ENCODE measurements around the gene ABAT.

Gene ABAT

DNA sequence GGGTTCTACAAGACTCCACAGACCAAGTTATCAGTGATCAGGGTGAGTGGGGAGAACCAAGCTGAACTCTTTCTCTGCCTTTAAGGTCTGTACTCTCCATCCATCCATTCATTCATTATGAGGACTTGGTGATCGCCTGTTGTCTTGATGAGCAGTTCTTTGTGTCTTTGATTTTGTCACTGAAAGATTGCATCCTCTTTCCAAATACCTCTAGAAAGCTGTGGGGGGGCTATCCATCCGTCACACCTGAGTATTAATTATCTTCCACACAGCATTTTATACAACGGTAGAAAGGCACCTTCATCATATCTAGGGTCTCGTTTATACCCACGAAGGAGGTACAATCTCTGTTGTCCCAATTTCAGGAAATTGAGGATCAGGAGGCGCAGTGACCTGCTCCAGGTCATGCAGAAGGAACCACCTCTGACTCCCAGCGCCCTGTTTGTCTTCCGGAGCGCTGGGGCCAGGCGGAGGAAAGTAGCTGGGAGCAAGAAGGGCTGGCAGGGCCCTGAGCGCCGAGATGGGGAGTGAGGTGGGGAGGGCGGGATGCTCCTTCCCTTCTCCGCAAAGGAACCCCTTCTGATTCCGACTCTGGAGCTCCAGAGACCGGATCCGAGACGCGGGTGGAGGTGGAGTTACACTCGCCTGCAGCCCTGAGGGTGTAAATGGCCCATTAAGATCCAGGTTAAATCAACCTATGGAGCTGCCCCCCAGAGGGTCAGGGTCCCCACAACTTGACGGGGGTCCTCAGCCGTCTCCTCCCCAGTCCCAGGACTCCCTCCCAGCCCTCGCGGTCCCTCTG lies 605 bp upstream of the ABAT start:
- no peak for DNase-seq (ENCODE audit: low spot score)
- in situ Hi-C loops (cut with MboI; ENCODE audit: low pct_unique_long_range_greater_than_20kb, low sequenced_read_pairs, unreplicated experiment), result loop anchor here (10.0 to 25.0 kb wide), 2 partner anchors 121 to 463 kb away; partner anchors contain the start of genes PMM2 and TMEM186
- TF ChIP-seq, protein P1, sequence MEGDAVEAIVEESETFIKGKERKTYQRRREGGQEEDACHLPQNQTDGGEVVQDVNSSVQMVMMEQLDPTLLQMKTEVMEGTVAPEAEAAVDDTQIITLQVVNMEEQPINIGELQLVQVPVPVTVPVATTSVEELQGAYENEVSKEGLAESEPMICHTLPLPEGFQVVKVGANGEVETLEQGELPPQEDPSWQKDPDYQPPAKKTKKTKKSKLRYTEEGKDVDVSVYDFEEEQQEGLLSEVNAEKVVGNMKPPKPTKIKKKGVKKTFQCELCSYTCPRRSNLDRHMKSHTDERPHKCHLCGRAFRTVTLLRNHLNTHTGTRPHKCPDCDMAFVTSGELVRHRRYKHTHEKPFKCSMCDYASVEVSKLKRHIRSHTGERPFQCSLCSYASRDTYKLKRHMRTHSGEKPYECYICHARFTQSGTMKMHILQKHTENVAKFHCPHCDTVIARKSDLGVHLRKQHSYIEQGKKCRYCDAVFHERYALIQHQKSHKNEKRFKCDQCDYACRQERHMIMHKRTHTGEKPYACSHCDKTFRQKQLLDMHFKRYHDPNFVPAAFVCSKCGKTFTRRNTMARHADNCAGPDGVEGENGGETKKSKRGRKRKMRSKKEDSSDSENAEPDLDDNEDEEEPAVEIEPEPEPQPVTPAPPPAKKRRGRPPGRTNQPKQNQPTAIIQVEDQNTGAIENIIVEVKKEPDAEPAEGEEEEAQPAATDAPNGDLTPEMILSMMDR (IDR thresholded peaks at IDR 0.05; ENCODE audit: extremely low read depth, insufficient read depth, missing control alignments), result no peak

DNA sequence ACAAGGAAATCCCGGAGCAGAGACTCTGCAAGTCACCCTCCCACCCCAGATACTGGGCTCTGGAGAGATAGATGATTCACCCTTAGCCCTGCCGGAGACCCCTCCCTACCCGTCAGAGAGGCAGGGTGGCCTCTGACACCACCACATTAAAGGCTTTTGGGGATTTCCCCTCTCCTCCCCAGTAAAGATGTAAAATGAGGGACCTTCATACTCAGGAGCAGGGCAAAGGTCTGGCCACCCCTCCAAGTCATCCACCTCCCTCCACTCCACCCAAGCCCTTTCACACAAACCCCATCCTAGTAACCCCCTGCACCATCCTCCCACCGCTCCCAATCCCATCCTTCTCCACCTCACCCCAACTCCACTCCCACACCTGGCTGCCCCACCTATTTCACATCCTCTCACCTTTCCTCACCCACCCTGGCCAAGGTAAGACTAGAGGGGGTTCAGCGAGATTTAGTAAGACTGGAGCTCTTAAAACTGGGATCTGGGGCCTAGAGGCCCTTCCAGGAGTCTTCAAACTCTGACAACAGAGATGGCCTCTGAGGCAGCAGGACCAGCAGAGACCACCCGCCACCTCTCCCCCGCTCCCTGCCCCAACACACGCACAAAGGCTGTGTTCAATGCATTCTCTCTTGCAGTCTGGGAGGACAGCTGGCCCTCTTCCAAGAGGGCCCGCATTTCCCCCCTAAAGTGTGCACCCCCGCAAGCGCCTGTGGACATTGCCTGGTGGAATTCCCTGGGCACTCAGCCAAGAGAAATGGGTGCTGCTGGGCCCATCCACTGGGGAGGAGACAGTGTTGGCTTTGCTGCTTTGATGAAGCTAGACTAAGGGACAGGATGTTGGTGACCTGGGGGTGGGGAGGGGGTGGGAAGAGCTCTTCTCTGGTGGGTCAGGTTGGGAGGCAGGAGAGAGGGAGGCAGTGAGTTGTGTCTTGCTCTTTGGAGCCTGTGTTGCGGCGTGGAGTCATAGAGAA lies 1.1 kb downstream of the ABAT start:
- TF ChIP-seq, protein P1 (IDR thresholded peaks at IDR 0.05; ENCODE audit: extremely low read depth, insufficient read depth, missing control alignments), result no peak
- DNase-seq (ENCODE audit: low spot score), result peak; percentile 50
- in situ Hi-C loops (cut with MboI; ENCODE audit: low pct_unique_long_range_greater_than_20kb, low sequenced_read_pairs, unreplicated experiment), result loop anchor here (10.0 kb wide), 1 partner anchor 119 kb away; the partner anchor contains the start of genes PMM2 and TMEM186

- DNase-seq (ENCODE audit: low spot score), result no peak
- in situ Hi-C loops (cut with MboI; ENCODE audit: low pct_unique_long_range_greater_than_20kb, low sequenced_read_pairs, unreplicated experiment), result loop anchor here (10.0 kb wide), 1 partner anchor 119 kb away; the partner anchor contains the start of genes PMM2 and TMEM186
- TF ChIP-seq, protein P1 (IDR thresholded peaks at IDR 0.05; ENCODE audit: extremely low read depth, insufficient read depth, missing control alignments), result no peak
These were observed 1.7 kb downstream of the ABAT start for GRCh38 chr16:8676160-8676547.

- TF ChIP-seq, protein P1 (IDR thresholded peaks at IDR 0.05; ENCODE audit: extremely low read depth, insufficient read depth, missing control alignments), result no peak
- no peak for DNase-seq (ENCODE audit: low spot score)
- in situ Hi-C loops (cut with MboI; ENCODE audit: low pct_unique_long_range_greater_than_20kb, low sequenced_read_pairs, unreplicated experiment), result loop anchor here (10.0 kb wide), 1 partner anchor 118 kb away; the partner anchor contains the start of genes PMM2 and TMEM186
These were observed 2.4 kb downstream of the ABAT start for GRCh38 chr16:8676737-8677375.

- DNase-seq (ENCODE audit: low spot score), result no peak
- in situ Hi-C loops (cut with MboI; ENCODE audit: low pct_unique_long_range_greater_than_20kb, low sequenced_read_pairs, unreplicated experiment), result loop anchor here (10.0 kb wide), 1 partner anchor 117 kb away; the partner anchor contains the start of genes PMM2 and TMEM186
- TF ChIP-seq, protein P1 (IDR thresholded peaks at IDR 0.05; ENCODE audit: extremely low read depth, insufficient read depth, missing control alignments), result no peak
These were observed 3.1 kb downstream of the ABAT start for GRCh38 chr16:8677481-8677880.
